ENCODE results near the gene HSPB7. TPM values are rescaled to one million over a fixed set of nuclear protein-coding genes. Genes with fewer than 3 reads are reported as not detected.
"Not testable (repeated sequence)": the region's sequence is repeated elsewhere in the genome, so short reads cannot be mapped to it uniquely, and the experiment has no call there.

The HSPB7 gene
- total RNA-seq, 1 experiment from 2014 or later, result not detected

DNA sequence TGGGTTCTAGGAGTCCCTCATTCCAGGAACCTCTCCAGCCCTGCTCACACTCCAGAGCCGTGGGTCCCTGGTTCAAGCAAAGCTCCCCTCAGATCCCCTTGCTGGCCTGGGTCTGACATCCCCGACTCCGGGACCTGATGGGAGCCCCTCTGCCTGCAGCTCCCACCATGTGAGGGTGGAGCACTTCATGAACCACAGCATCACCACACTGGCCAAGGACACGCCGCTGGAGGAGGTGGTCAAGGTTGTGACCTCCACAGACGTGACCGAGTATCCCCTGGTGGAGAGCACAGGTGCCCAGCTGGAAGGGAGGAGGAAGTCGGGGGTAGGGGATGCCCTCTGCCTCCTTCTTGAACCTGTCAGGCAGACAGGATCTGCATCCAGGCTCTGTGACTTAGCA lies 13.7 kb upstream of the HSPB7 start:
- H3K36me3 ChIP-seq (ENCODE audit: control insufficient read depth, insufficient read depth, low read length), result no peaks in the 10 kb centered on the region
- Mint-ChIP-seq H3K4me3 (ENCODE audit: unreplicated experiment) (no peak overlapping the region), H3K27ac (ENCODE audit: unreplicated experiment) (no peak overlapping the region), H3K36me3 (ENCODE audit: insufficient read depth, unreplicated experiment) (no peaks in the 10 kb centered on the region), H3K4me1 (ENCODE audit: low read depth, unreplicated experiment) (no peaks in the 10 kb centered on the region), H3K27me3 (ENCODE audit: insufficient read depth, unreplicated experiment) (no peaks in the 10 kb centered on the region), H3K9me3 (ENCODE audit: unreplicated experiment) (no peaks in the 10 kb centered on the region)
- H3K4me3 ChIP-seq (ENCODE audit: low read depth, low read length), result no peak overlapping the region
- H3K4me1 ChIP-seq, result no peaks in the 10 kb centered on the region
- intact Hi-C loops (cut with micrococcal nuclease; ENCODE audit: unreplicated experiment), result no loop called here
- H3K27me3 ChIP-seq (replicated peaks; ENCODE audit: control insufficient read depth, insufficient read depth, low read length), result no peaks in the 10 kb centered on the region
- ChIA-PET POLR2A (no interaction called here), CTCF (interaction anchor here (0.6 kb wide), 1 partner anchor 130 kb away, joined by 3 read pairs; no protein-coding TSS in a partner anchor)
- H3K9me3 ChIP-seq, result no peaks in the 10 kb centered on the region
- no peak for DNase-seq
- TF ChIP-seq, protein P1, sequence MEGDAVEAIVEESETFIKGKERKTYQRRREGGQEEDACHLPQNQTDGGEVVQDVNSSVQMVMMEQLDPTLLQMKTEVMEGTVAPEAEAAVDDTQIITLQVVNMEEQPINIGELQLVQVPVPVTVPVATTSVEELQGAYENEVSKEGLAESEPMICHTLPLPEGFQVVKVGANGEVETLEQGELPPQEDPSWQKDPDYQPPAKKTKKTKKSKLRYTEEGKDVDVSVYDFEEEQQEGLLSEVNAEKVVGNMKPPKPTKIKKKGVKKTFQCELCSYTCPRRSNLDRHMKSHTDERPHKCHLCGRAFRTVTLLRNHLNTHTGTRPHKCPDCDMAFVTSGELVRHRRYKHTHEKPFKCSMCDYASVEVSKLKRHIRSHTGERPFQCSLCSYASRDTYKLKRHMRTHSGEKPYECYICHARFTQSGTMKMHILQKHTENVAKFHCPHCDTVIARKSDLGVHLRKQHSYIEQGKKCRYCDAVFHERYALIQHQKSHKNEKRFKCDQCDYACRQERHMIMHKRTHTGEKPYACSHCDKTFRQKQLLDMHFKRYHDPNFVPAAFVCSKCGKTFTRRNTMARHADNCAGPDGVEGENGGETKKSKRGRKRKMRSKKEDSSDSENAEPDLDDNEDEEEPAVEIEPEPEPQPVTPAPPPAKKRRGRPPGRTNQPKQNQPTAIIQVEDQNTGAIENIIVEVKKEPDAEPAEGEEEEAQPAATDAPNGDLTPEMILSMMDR (IDR thresholded peaks at IDR 0.05; ENCODE audit: insufficient read depth in 1 of 2, low read depth in 1 of 2, low read length in 1 of 2, severe bottlenecking in 1 of 2, unreplicated experiment in 1 of 2), result no peak
- no TSS peak for BruUV-seq (replicated peaks)

DNA sequence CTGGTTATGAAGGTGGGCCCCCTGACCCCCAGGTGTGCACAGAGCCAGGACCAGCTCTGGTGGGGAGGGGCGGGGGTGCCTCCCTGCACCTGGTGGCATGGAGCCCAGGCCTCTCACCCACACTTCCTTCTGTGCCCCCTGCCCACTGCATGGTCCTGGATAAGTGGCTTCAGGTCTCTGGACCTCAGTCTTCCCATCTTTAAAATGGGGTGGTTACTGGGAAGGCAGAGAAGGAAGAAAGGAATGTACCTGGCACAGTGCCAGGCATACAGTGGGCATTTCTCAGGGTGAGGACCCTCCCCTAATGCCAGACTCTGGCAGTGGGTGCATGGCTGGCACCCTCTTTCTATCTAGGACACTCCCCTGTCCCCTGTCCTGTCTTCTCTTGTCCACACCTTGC lies 11.4 kb upstream of the HSPB7 start:
- BruUV-seq (replicated peaks), result no TSS peak
- TF ChIP-seq, protein P1 (IDR thresholded peaks at IDR 0.05; ENCODE audit: insufficient read depth in 1 of 2, low read depth in 1 of 2, low read length in 1 of 2, severe bottlenecking in 1 of 2, unreplicated experiment in 1 of 2), result no peak
- Histone ChIP-seq H3K36me3 (ENCODE audit: control insufficient read depth, insufficient read depth, low read length) (no peaks in the 10 kb centered on the region), H3K27me3 (replicated peaks; ENCODE audit: control insufficient read depth, insufficient read depth, low read length) (no peaks in the 10 kb centered on the region), H3K4me1 (no peaks in the 10 kb centered on the region), H3K9me3 (no peaks in the 10 kb centered on the region), H3K4me3 (ENCODE audit: low read depth, low read length) (no peak overlapping the region)
- POLR2A ChIA-PET, result no interaction called here
- intact Hi-C loops (cut with micrococcal nuclease; ENCODE audit: unreplicated experiment), result no loop called here
- no peaks in the 10 kb centered on the region for H3K4me1 Mint-ChIP-seq (ENCODE audit: low read depth, unreplicated experiment)
- CTCF ChIA-PET, result no interaction called here
- no peak overlapping the region for H3K27ac Mint-ChIP-seq (ENCODE audit: unreplicated experiment)
- no peaks in the 10 kb centered on the region for H3K9me3 Mint-ChIP-seq (ENCODE audit: unreplicated experiment)
- no peaks in the 10 kb centered on the region for H3K27me3 Mint-ChIP-seq (ENCODE audit: insufficient read depth, unreplicated experiment)
- no peaks in the 10 kb centered on the region for H3K36me3 Mint-ChIP-seq (ENCODE audit: insufficient read depth, unreplicated experiment)
- no peak for DNase-seq
- no peak overlapping the region for H3K4me3 Mint-ChIP-seq (ENCODE audit: unreplicated experiment)

GRCh38 chr1:16029003-16029268 lies 11.1 kb upstream of the HSPB7 start:
- H3K27ac Mint-ChIP-seq (ENCODE audit: unreplicated experiment); BruUV-seq (replicated peaks); H3K9me3 ChIP-seq; POLR2A ChIA-PET; H3K36me3 Mint-ChIP-seq (ENCODE audit: insufficient read depth, unreplicated experiment); DNase-seq; H3K27me3 Mint-ChIP-seq (ENCODE audit: insufficient read depth, unreplicated experiment); H3K9me3 Mint-ChIP-seq (ENCODE audit: unreplicated experiment); H3K36me3 ChIP-seq (ENCODE audit: control insufficient read depth, insufficient read depth, low read length); CTCF ChIA-PET; H3K4me3 Mint-ChIP-seq (ENCODE audit: unreplicated experiment); H3K4me1 Mint-ChIP-seq (ENCODE audit: low read depth, unreplicated experiment); H3K27me3 ChIP-seq (replicated peaks; ENCODE audit: control insufficient read depth, insufficient read depth, low read length); H3K4me3 ChIP-seq (ENCODE audit: low read depth, low read length); H3K4me1 ChIP-seq; intact Hi-C loops (cut with micrococcal nuclease; ENCODE audit: unreplicated experiment): not testable (repeated sequence)
